NB4 (cell line): Measurements from ENCODE around the gene ADGRD2.
A peak's percentile ranks its signal among the peaks of the same experiment; 100 is the strongest.

Experiments used
- DNase-seq: peaks from one replicate; pipeline ENCODE4 v3.0.0; 2010; ENCODE audit warnings: low read depth
- H3K4me3 ChIP-seq: one replicate; pipeline ENCODE4 v1.5.1; 2011; ENCODE audit warnings: mild to moderate bottlenecking, low read depth, low read length, moderate library complexity
- MYC ChIP-seq: IDR thresholded peaks from 2 replicates; pipeline ENCODE4 v1.6.1; 2011; ENCODE audit warnings: low read depth, low read length
- POLR2A ChIP-seq: IDR thresholded peaks from 2 replicates; pipeline ENCODE4 v1.6.1; 2011; ENCODE audit warnings: mild to moderate bottlenecking; ENCODE audit not compliant: insufficient read length; ENCODE audit errors: extremely low read depth
- TF ChIP-seq, protein P1 (sequence below): IDR thresholded peaks from one replicate; pipeline ENCODE4 v1.5.1; 2012; ENCODE audit warnings: low read depth, low read length
- TF ChIP-seq, protein P2 (sequence below): IDR thresholded peaks from 2 replicates; pipeline ENCODE4 v1.6.1; 2011; ENCODE audit warnings: low read depth, low read length

The ADGRD2 gene

GRCh38 chr9:124481115-124481514 lies 30.9 kb downstream of the ADGRD2 start:
- H3K4me3 ChIP-seq, result no peak overlapping the region
- TF ChIP-seq, protein P1, sequence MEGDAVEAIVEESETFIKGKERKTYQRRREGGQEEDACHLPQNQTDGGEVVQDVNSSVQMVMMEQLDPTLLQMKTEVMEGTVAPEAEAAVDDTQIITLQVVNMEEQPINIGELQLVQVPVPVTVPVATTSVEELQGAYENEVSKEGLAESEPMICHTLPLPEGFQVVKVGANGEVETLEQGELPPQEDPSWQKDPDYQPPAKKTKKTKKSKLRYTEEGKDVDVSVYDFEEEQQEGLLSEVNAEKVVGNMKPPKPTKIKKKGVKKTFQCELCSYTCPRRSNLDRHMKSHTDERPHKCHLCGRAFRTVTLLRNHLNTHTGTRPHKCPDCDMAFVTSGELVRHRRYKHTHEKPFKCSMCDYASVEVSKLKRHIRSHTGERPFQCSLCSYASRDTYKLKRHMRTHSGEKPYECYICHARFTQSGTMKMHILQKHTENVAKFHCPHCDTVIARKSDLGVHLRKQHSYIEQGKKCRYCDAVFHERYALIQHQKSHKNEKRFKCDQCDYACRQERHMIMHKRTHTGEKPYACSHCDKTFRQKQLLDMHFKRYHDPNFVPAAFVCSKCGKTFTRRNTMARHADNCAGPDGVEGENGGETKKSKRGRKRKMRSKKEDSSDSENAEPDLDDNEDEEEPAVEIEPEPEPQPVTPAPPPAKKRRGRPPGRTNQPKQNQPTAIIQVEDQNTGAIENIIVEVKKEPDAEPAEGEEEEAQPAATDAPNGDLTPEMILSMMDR, result no peak
- no peak for TF ChIP-seq MYC
- TF ChIP-seq, protein P2, sequence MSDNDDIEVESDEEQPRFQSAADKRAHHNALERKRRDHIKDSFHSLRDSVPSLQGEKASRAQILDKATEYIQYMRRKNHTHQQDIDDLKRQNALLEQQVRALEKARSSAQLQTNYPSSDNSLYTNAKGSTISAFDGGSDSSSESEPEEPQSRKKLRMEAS, result no peak
- peak; percentile 40 for DNase-seq

- no peak overlapping the region for H3K4me3 ChIP-seq
- no peak for DNase-seq
- TF ChIP-seq MYC (no peak), POLR2A (no peak)
- TF ChIP-seq, protein P1, result no peak
- TF ChIP-seq, protein P2, result no peak
Measured at GRCh38 chr9:124482431-124483031, 32.3 kb downstream of the ADGRD2 start.

DNA sequence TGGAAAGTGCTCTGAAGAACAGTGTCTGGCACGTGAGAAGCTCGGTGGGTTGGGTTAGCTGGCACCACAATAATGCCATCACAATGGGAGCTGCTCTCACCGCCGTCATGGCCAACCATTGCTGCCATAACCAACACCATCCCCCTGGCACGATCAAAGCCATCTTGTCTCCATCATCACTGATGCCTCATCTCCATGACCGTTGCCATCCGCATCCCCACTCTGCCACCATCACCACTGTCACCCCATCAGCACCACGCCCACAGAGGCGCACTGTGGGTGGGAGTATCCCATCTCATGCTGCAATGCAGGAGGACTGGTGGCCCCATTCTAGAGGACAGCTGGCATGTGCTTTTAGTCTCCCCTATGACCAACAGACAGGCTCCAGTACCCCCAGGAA lies 33.2 kb downstream of the ADGRD2 start:
- H3K4me3 ChIP-seq, result no peak overlapping the region
- TF ChIP-seq, protein P2, result no peak
- TF ChIP-seq, protein P1, result no peak
- TF ChIP-seq POLR2A (no peak), MYC (no peak)
- no peak for DNase-seq

DNA sequence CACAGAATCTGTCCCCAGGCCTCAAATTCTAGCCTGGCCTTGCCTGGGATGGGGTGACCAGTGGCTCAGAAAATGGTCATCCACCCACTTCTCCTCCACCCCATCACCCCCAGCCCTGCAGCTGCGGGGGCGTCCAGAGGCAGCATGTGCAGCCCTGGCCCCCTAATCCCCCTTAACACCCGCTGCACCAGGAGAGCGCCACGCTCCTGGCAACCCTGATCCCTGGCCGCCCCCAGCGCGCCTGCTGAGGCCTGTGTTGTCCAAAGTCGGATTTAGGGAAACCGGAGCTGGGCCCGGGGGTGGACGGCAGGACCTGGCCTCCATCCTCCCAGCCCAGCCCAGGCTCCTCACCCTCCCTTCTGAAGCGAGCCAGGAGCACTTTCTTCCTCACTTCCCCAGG lies 35.0 kb downstream of the ADGRD2 start:
- DNase-seq, result no peak
- H3K4me3 ChIP-seq, result no peak overlapping the region
- no peak for TF ChIP-seq MYC
- TF ChIP-seq, protein P2, result no peak
- TF ChIP-seq POLR2A, result no peak
- TF ChIP-seq, protein P1, result no peak

DNA sequence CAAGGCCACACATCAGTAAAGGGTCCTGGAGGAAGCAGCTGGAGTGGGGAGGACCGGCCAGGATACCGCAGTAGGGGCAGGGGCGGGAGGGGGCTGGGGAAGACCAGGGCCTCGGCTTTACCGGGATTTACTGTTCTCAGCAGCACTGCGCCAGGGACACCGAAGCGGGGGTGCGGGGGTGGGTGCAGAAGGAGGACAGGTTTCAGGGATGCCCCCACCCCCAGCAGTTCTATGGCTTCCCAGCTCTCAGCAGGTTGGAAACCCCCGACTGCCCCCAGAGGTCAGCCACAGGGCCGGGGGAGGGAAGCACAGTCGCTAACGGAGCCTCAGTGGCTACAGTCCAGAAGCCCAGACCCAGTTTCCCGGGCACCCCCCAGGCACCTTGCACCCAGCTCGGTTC lies 35.7 kb downstream of the ADGRD2 start:
- no peak for DNase-seq
- TF ChIP-seq, protein P1, result no peak
- TF ChIP-seq MYC, result no peak
- TF ChIP-seq, protein P2, result no peak
- TF ChIP-seq POLR2A, result no peak

GRCh38 chr9:124486778-124487259 lies 36.6 kb downstream of the ADGRD2 start:
- H3K4me3 ChIP-seq, result no peak overlapping the region
- no peak for DNase-seq
- TF ChIP-seq, protein P1, result no peak
- TF ChIP-seq, protein P2, result no peak
- TF ChIP-seq POLR2A (no peak), MYC (no peak)

More for the DNA sequence above, 35.7 kb downstream of the ADGRD2 start:
- no peak overlapping the region for H3K4me3 ChIP-seq
